PC-9 (cell line): ENCODE results near the gene IL2RA. TPM values are rescaled to one million over a fixed set of nuclear protein-coding genes. Genes with fewer than 3 reads are reported as not detected.

ENCODE experiments used
- BruUV-seq: library from RNA; stranded (reverse); fragments of 400-500 nt; replicated peaks from 2 replicates; lab custom pipeline; 2021; lab: Mats Ljungman, UMichigan
- CTCF ChIA-PET: fragments of 300-600 bp; sonication (Branson Sonifier 250); formaldehyde crosslinking; loops from one replicate; lab custom pipeline; 2022; ENCODE audit warnings: antibody characterized with exemption; lab: Charles Lee
- POLR2A ChIA-PET: fragments of 300-600 bp; sonication (Branson Sonifier 250); formaldehyde crosslinking; loops from one replicate; lab custom pipeline; 2022; ENCODE audit warnings: antibody characterized with exemption; ENCODE audit not compliant: unreplicated experiment; lab: Charles Lee
- DNase-seq, 2 experiments: peaks; one replicate each; pipeline versions ENCODE4 v3.0.0 to v3.0.0-alpha.2; 2015 to 2022; ENCODE audit warnings: mixed read lengths in 1 of 2
- H2AFZ ChIP-seq: fragments of 200-600 bp; sonication (generic); 2 replicates; pipeline ENCODE4 v1.8.1; 2017; ENCODE audit warnings: antibody characterized with exemption
- H3F3A ChIP-seq: fragments of 200-600 bp; sonication (generic); 2 replicates; pipeline ENCODE4 v1.8.1; 2017; ENCODE audit warnings: antibody characterized with exemption, mild to moderate bottlenecking, low read depth; ENCODE audit not compliant: insufficient read depth
- H3K27ac ChIP-seq: fragments of 200-600 bp; sonication (generic); 2 replicates; pipeline ENCODE4 v1.6.1; 2016; ENCODE audit warnings: mixed run types
- H3K27me3 ChIP-seq: fragments of 200-600 bp; sonication (generic); 2 replicates; pipeline ENCODE4 v1.6.1; 2016; ENCODE audit warnings: low read depth, mixed run types; ENCODE audit not compliant: insufficient read depth
- H3K36me3 ChIP-seq: fragments of 200-600 bp; sonication (generic); 2 replicates; pipeline ENCODE4 v1.6.1; 2016; ENCODE audit warnings: low read depth, mixed run types
- H3K4me1 ChIP-seq: fragments of 200-600 bp; sonication (generic); replicated peaks from 2 replicates; pipeline ENCODE4 v1.6.1; 2016; ENCODE audit warnings: mixed run types; ENCODE audit not compliant: insufficient read depth
- H3K4me2 ChIP-seq: fragments of 200-600 bp; sonication (generic); 2 replicates; pipeline ENCODE4 v1.6.1; 2017; ENCODE audit warnings: mixed run types
- H3K4me3 ChIP-seq: fragments of 200-600 bp; sonication (generic); 2 replicates; pipeline ENCODE4 v1.6.1; 2016; ENCODE audit warnings: mixed run types
- H3K79me2 ChIP-seq: fragments of 200-600 bp; sonication (generic); 2 replicates; pipeline ENCODE4 v1.6.1; 2017; ENCODE audit warnings: low read depth, mixed run types
- H3K9me2 ChIP-seq: fragments of 200-600 bp; sonication (generic); 2 replicates; pipeline ENCODE4 v1.8.1; 2017; ENCODE audit warnings: mild to moderate bottlenecking; ENCODE audit not compliant: insufficient read depth
- H3K9me3 ChIP-seq: fragments of 200-600 bp; sonication (generic); 2 replicates; pipeline ENCODE4 v1.8.1; 2016; ENCODE audit warnings: low read depth; ENCODE audit not compliant: insufficient read depth
- H4K20me1 ChIP-seq: fragments of 200-600 bp; sonication (generic); 2 replicates; pipeline ENCODE4 v1.8.1; 2017; ENCODE audit not compliant: insufficient read depth
- EZH2 ChIP-seq: fragments of 200-600 bp; sonication (generic); IDR thresholded peaks from 2 replicates; pipeline ENCODE4 v1.8.0; 2017; ENCODE audit warnings: antibody characterized with exemption, low read depth
- intact Hi-C: fragments of 100-400 bp; cut with micrococcal nuclease; formaldehyde crosslinking; loops from one replicate; pipeline ENCODE4 v1.10.0; 2022; ENCODE audit not compliant: unreplicated experiment
- total RNA-seq: library from RNA; stranded (reverse); gene quantifications from 2 replicates; pipeline ENCODE4 v1.2.3, GENCODE V29; 2021
- TF ChIP-seq, protein P1 (sequence below): fragments of 200-600 bp; sonication (generic); conservative IDR thresholded peaks from 2 replicates; pipeline ENCODE4 v1.6.1; 2017; ENCODE audit warnings: mixed run types, antibody characterized with exemption, mild to moderate bottlenecking, moderate library complexity

The IL2RA gene
- total RNA-seq, 1 experiment from 2014 or later, result not detected

DNA sequence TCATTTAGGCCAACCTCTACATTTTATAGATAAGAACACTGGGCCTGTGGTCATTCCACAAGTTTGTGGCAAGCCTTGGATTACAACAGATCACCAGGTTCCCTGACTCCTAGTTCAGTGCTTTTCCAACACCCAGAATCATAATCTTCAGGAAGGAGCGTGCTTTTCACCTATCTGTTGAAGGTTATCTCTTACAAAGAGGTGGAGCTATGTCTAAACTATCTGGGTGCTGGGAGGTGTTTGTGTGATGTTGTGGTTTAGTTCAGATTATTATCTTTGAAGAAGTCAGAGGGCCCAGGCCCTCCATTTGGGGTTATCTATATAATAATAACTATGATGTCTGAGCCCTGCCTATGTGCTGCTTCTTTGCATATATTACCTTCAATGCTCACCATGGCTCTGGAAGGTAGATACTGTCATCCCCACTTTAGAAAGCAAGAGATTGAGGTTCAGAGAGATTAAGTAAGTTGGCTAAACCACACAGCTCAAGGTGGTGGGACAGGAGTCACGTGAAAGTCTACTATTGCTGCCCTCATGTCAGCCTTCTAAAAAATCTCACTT lies 24.0 kb downstream of the IL2RA start:
- TF ChIP-seq, protein P1, sequence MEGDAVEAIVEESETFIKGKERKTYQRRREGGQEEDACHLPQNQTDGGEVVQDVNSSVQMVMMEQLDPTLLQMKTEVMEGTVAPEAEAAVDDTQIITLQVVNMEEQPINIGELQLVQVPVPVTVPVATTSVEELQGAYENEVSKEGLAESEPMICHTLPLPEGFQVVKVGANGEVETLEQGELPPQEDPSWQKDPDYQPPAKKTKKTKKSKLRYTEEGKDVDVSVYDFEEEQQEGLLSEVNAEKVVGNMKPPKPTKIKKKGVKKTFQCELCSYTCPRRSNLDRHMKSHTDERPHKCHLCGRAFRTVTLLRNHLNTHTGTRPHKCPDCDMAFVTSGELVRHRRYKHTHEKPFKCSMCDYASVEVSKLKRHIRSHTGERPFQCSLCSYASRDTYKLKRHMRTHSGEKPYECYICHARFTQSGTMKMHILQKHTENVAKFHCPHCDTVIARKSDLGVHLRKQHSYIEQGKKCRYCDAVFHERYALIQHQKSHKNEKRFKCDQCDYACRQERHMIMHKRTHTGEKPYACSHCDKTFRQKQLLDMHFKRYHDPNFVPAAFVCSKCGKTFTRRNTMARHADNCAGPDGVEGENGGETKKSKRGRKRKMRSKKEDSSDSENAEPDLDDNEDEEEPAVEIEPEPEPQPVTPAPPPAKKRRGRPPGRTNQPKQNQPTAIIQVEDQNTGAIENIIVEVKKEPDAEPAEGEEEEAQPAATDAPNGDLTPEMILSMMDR, result no peak
- no peak for TF ChIP-seq EZH2
- DNase-seq, result no peak
- H3K36me3 ChIP-seq, result no peaks in the 10 kb centered on the region
- H3K4me1 ChIP-seq, result no peaks in the 10 kb centered on the region
- H3K4me2 ChIP-seq, result no peak overlapping the region
- no peaks in the 10 kb centered on the region for H3F3A ChIP-seq
- no peaks in the 10 kb centered on the region for H3K27me3 ChIP-seq
- CTCF ChIA-PET, result interaction anchor here (0.6 kb wide), 1 partner anchor 139 kb away, joined by 4 read pairs; no protein-coding TSS in a partner anchor
- no peaks in the 10 kb centered on the region for H4K20me1 ChIP-seq
- H3K9me3 ChIP-seq, result no peaks in the 10 kb centered on the region
- H3K27ac ChIP-seq, result no peak overlapping the region
- H2AFZ ChIP-seq, result no peak overlapping the region
- no peaks in the 10 kb centered on the region for H3K79me2 ChIP-seq
- H3K4me3 ChIP-seq, result no peak overlapping the region
- intact Hi-C loops, result no loop called here
- BruUV-seq, result no TSS peak
- POLR2A ChIA-PET, result no interaction called here
- H3K9me2 ChIP-seq, result no peaks in the 10 kb centered on the region

DNA sequence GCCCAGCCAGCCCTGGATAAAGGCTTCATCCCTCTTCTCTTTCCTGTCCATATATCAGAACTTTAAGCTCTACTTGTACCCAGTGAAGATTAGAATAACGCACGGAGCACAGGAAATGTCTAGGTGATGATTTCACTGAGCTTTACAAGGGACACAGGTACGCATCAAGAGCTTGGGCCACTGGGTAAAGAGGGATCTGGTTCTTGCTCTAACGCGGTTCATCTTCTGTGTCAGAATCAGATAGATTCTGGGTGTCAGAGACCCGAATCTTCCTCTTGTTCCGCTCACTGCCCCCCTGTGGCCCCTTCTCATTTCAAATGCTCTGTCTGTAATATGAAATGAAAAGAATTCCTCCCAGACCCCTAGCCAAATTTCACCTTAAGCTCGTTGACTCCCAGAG lies 24.7 kb downstream of the IL2RA start:
- Histone ChIP-seq H3K4me2 (no peak overlapping the region), H2AFZ (no peak overlapping the region), H3K9me2 (no peaks in the 10 kb centered on the region), H4K20me1 (no peaks in the 10 kb centered on the region), H3F3A (no peaks in the 10 kb centered on the region), H3K79me2 (no peaks in the 10 kb centered on the region), H3K9me3 (no peaks in the 10 kb centered on the region), H3K27me3 (no peaks in the 10 kb centered on the region), H3K36me3 (no peaks in the 10 kb centered on the region), H3K27ac (no peak overlapping the region), H3K4me1 (no peaks in the 10 kb centered on the region), H3K4me3 (no peak overlapping the region)
- no peak for DNase-seq
- TF ChIP-seq EZH2, result no peak
- TF ChIP-seq, protein P1, result no peak
- ChIA-PET POLR2A (no interaction called here), CTCF (interaction anchor here (0.6 kb wide), 1 partner anchor 138 kb away, joined by 4 read pairs; no protein-coding TSS in a partner anchor)
- BruUV-seq, result no TSS peak
- intact Hi-C loops, result no loop called here

DNA sequence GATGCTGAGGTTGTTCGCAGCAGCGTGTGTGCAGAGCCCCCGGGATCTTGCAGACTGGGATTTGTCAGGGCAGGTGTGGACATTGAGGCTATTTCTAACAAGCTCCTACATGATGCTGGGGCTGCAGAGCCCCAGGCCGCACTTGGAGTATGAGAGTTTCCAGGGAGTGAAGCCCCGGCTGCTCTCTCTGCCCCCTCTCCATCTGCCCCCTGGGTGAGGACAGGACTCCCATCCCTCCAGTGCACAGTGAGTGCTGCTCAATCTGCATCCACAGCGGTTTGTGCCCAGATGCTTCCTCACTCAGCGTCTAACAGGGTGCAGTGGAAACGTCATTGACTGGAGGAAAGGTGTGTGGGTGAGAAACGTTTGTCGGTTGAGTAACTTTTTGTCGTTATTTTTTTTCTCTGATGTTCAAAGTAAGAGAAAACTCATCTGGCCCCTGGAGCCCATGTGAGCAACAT lies 25.3 kb downstream of the IL2RA start:
- H3K9me3 ChIP-seq, result no peaks in the 10 kb centered on the region
- no peaks in the 10 kb centered on the region for H3K9me2 ChIP-seq
- H3K36me3 ChIP-seq, result no peaks in the 10 kb centered on the region
- TF ChIP-seq, protein P1, result no peak
- TF ChIP-seq EZH2, result no peak
- H3K4me1 ChIP-seq, result no peaks in the 10 kb centered on the region
- H3K4me2 ChIP-seq, result no peak overlapping the region
- no peaks in the 10 kb centered on the region for H3K27me3 ChIP-seq
- intact Hi-C loops, result no loop called here
- ChIA-PET POLR2A (interaction anchor here (0.7 kb wide), 1 partner anchor 332 kb away, joined by 4 read pairs; no protein-coding TSS in a partner anchor), CTCF (no interaction called here)
- no peaks in the 10 kb centered on the region for H3F3A ChIP-seq
- H2AFZ ChIP-seq, result no peak overlapping the region
- no peak overlapping the region for H3K4me3 ChIP-seq
- BruUV-seq, result no TSS peak
- no peaks in the 10 kb centered on the region for H4K20me1 ChIP-seq
- no peak overlapping the region for H3K27ac ChIP-seq
- DNase-seq, result no peak
- H3K79me2 ChIP-seq, result no peaks in the 10 kb centered on the region
